IPS-18c (cell line): ENCODE data around the gene UFSP2.

Experiments
- H3K4me3 ChIP-seq: 2 replicates; pipeline ENCODE4 v1.7.0; 2013; ENCODE audit warnings: low read depth, mild to moderate bottlenecking, low read length, moderate library complexity; ENCODE audit not compliant: insufficient read depth
- H3K9me3 ChIP-seq: one replicate; pipeline ENCODE4 v1.6.1; 2013; ENCODE audit warnings: mild to moderate bottlenecking, low read length, moderate library complexity; ENCODE audit not compliant: control insufficient read depth, insufficient read depth

The UFSP2 gene

DNA sequence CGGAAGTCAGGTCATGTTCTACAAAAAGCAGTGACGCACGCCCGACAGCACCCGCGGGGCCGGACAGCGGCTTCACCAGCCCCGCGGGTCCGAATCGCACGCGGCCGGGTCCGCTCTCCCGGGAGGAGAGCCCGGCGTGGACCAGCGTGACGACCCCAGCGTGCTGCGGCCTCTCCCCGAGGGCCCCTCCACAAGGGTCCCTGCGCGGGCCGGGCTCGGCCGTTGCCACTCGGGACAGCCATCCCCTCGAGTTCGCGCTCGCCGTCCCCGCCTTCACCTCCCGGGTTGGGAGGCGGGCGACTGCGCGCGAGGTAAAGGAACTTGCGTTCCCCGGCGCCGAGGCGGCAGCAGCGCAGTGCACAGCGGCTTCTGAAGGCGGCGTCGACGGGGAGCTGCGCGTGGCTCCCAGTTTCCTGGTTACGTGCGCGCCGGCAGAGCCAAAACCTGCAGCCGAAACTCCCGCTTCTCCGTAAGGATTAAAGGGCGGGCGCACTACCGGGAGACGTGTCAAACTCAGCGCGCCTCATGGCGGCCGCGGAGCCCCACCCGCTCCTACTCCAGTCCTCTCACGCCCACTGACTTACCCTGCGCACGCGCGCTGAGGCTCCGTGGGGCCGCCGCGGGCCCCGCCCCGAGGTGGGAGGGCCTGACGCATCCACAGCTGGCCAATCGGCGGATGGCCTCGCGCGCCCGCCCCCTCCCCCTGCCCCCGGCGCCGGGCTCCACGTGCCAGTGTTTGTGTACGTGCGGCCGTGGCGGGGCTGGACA lies 29.6 kb downstream of the UFSP2 start:
- H3K9me3 ChIP-seq, result no peaks in the 10 kb centered on the region
- H3K4me3 ChIP-seq, result peak overlapping the region; percentile 71

DNA sequence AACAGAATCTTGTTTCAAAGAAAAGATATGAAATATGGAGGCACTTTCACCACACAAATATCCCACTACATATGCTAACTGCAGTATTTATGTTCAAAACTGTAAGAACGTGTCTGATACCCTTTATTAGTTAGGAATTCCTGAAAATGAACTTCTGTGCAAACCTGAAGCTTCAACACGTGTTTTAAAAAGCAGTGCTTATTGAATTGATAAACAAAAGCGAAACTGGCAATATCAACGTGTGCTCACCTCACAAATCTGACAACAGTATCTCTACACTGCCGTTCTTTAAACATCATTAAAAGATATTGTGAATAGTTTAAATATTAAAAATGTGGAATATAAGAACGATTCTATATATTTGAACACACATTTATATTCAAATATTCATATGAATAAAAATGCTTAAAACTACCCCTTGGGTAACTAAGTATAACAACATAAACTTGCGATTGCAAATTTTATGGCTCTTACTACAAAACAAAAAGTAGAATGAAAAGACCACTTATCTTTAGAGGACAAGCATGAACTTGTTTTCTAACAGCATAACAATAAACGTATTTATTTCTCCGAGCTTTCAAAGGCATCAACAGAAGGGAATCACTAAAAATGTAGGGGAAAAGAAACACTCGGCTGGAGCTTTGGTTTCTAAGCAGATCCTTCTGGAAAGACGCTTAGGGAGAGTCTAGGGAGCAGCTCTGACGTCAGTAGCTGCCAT lies 30.4 kb downstream of the UFSP2 start, which contains the start of gene LRP2BP:
TSS of gene LRP2BP (minus strand) at position 687 of the 718 bp plus-strand sequence. CDS start 17,738 bp downstream, outside the sequence.
- H3K9me3 ChIP-seq, result no peaks in the 10 kb centered on the region

GRCh38 chr4:185394568-185395237 lies 31.1 kb downstream of the UFSP2 start:
- H3K9me3 ChIP-seq, result no peaks in the 10 kb centered on the region
- H3K4me3 ChIP-seq, result no peak overlapping the region

More for the DNA sequence above, 30.4 kb downstream of the UFSP2 start, which contains the start of gene LRP2BP:
- peak within 1 kb of the TSS; percentile 71 for H3K4me3 ChIP-seq

DNA sequence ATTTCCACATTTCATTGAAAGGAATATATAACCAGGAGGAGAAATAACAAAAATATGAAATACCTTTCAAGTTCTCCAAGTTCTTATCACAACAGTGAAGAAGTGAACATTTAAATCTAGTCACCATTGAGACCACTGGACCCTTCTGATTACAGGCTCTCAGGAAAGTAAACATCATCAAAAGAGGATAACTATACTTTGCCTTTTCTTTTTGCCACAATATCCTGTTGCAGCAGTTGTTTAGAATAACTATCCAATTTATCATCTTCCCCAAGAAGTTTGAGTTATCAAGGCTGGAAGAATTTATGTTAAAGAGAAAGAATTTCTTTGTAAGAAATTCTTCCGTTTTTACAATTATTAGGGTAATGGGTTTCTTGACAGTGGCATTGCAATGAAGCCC lies 33.6 kb downstream of the UFSP2 start:
- no peaks in the 10 kb centered on the region for H3K9me3 ChIP-seq
- no peak overlapping the region for H3K4me3 ChIP-seq

DNA sequence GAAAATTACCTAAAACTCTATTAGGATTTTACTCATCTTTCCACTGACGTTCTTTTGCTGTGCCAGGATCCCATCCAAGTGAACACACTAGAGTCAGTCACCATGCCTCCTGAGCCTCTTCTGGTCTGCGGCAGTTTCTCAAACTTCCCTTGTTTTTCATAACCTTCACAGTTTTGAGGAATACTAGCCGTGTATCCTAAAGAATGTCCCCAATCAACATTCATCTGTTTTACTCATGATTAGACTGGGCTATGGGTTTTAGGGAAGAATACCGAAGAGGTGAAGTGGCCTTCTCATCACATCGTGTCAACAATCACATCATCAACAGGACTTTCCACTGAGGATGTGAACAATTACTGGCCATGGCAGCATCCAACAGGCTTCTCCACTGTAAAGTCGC lies 34.8 kb downstream of the UFSP2 start:
- H3K4me3 ChIP-seq, result no peak overlapping the region

DNA sequence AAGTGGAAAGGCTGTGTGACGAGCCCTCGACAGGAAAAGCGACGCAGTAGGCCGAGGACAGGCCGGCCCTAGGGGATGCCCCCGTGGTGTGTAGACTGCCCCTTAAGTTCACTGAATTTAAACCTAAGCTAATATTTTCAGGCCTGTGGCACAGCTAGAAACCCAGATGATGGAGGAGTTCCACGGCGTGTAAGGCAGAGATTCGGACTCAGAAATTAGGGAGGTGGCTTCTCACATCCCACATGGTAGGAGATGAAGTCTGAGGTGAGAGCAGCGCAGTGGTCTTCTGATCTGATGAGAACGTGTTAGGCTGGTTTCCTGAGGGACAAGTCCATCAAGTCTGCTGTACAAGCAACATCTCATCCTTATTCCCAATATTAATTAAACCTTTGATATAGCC lies 37.8 kb downstream of the UFSP2 start:
- Histone ChIP-seq H3K4me3 (no peak overlapping the region), H3K9me3 (no peaks in the 10 kb centered on the region)

More for the DNA sequence above, 34.8 kb downstream of the UFSP2 start:
- no peaks in the 10 kb centered on the region for H3K9me3 ChIP-seq

- no peak overlapping the region for H3K4me3 ChIP-seq
- no peaks in the 10 kb centered on the region for H3K9me3 ChIP-seq
Observed at GRCh38 chr4:185384930-185385331, 40.8 kb downstream of the UFSP2 start.

- Histone ChIP-seq H3K4me3 (no peak overlapping the region), H3K9me3 (no peaks in the 10 kb centered on the region)
Observed at GRCh38 chr4:185384061-185384460, 41.7 kb downstream of the UFSP2 start.

GRCh38 chr4:185383451-185383850 lies 42.3 kb downstream of the UFSP2 start:
- no peak overlapping the region for H3K4me3 ChIP-seq

DNA sequence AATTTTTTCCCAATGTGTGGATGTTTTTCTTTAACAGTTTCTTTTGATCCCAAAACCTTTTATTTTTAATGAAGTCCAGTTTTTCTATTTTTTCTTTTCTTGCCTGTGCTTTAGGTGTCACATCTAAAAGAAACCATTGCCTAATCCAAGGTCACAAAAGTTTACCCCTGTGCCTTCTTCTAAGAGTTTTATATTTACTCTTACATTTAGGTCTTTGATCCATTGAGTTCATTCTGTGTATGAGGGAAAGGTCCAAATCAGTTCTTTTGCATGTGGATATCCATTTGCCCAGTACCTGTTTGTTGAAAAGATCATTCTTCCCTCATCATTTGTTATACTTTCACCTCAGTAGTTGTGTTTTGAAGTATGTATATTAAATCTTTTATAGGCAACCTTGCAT lies 43.0 kb downstream of the UFSP2 start:
- Histone ChIP-seq H3K4me3 (no peak overlapping the region), H3K9me3 (no peaks in the 10 kb centered on the region)

More at GRCh38 chr4:185383451-185383850, 42.3 kb downstream of the UFSP2 start:
- no peaks in the 10 kb centered on the region for H3K9me3 ChIP-seq

DNA sequence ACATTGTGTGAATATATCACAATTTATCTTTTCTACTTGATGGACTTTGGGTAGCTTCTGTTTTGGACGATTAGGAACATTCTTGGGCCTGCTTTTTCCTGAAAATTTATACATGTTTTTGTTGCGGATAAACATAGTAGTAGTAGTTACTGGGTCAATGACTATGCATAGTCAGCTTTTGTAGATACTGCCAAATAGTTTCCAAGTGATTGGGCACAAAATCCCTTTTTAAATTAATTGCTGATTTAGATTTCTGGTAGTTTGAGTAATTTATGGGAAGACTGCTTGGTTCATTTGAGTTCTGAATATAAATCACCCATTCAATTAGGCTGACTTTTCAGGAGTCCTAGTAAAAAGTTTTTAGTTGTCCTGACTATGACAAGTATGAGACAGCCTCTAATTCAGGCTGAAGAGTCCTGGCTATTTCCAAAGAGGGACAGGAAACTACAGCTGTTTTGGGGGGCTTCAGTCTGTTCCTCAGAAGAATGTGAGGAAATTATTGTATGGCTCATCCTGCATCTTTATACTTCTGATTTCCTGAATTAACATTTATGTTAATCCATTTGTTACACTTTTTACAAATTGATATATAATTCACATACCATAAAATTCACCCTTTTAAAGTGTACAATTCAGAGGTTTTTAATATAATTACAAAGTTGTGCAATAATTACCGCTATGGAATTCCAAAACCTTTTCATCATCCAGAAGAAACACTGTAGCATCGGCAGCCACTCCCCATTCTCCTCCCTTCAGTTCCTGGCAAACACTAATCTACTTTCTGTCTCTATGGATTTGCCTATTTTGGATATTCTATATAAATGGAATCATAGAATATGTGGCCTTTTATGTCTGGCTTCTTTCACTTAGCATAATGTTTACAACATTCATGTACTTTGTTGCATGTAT lies 44.2 kb downstream of the UFSP2 start:
- no peak overlapping the region for H3K4me3 ChIP-seq
- H3K9me3 ChIP-seq, result no peaks in the 10 kb centered on the region

- no peak overlapping the region for H3K4me3 ChIP-seq
Observed at GRCh38 chr4:185380320-185380719, 45.4 kb downstream of the UFSP2 start.

GRCh38 chr4:185379326-185380295 lies 46.2 kb downstream of the UFSP2 start:
- H3K4me3 ChIP-seq, result no peak overlapping the region
- H3K9me3 ChIP-seq, result no peaks in the 10 kb centered on the region

More at GRCh38 chr4:185380320-185380719, 45.4 kb downstream of the UFSP2 start:
- H3K9me3 ChIP-seq, result no peaks in the 10 kb centered on the region

DNA sequence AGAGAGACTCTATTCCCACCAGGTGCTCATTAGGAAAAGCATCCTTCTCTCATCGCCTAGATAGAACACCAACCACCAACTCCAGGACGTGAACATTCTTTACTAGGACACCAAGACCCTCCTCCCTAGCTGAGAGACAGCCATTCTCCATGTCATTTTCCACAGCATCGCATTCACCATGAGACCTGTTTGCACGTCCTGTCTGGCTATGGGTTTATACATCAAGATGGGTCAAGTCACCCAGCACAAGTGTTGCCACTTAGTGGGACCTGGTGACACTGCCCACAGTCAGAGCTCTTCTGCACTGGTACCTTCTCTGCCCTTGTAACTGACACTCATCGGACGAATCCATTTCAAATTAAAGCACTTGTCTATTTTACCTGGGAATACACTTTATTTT lies 47.5 kb downstream of the UFSP2 start:
- Histone ChIP-seq H3K4me3 (no peak overlapping the region), H3K9me3 (no peaks in the 10 kb centered on the region)

DNA sequence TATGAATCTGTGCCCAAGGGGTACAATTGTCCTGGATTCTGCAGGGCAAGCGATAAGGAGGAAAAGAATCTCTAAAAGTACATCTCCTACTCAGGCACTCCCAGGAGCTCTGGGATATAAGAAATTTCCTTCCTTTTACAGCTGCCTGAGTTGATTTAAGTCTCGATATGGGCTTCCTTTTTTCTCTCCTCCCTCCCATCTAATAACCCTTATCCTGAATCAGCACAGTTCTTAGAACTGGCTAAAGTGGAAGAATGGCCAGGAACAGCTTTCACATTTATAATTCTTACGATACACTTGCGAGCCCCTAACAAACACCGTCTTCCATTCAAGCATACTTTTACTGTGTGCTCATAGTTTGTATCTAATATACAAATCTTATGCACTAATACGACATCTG lies 51.2 kb downstream of the UFSP2 start:
- Histone ChIP-seq H3K9me3 (no peaks in the 10 kb centered on the region), H3K4me3 (no peak overlapping the region)

DNA sequence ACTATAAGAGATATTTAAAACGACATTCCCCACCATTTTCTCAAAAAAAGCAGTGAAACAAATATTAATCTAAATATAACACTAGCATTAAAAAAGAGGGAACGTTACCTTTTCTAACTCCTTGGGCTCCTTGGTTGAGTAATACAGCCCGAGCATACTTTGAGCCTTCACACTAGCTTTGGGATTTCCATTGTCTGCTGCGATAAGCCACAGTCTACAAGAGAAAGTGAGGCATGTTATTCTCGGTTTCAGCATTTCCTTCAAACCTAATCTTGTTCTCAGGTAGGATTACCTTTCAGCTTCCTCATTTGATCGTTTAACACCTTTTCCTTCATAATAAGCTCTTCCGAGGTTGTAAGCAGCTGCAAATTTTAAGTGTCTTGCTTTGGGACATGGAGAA lies 51.7 kb downstream of the UFSP2 start:
- no peaks in the 10 kb centered on the region for H3K9me3 ChIP-seq

More for the DNA sequence above, 51.7 kb downstream of the UFSP2 start:
- H3K4me3 ChIP-seq, result no peak overlapping the region
